DMS153 (cell line): Measurements from ENCODE around the gene SH2D1B.
"Not testable (repeated sequence)": the region's sequence is repeated elsewhere in the genome, so short reads cannot be mapped to it uniquely, and the experiment has no call there.

Source experiments
- DNase-seq: peaks from one replicate; lab custom pipeline; 2025; lab: John Stamatoyannopoulos, UW

The SH2D1B gene, protein sequence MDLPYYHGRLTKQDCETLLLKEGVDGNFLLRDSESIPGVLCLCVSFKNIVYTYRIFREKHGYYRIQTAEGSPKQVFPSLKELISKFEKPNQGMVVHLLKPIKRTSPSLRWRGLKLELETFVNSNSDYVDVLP

DNA sequence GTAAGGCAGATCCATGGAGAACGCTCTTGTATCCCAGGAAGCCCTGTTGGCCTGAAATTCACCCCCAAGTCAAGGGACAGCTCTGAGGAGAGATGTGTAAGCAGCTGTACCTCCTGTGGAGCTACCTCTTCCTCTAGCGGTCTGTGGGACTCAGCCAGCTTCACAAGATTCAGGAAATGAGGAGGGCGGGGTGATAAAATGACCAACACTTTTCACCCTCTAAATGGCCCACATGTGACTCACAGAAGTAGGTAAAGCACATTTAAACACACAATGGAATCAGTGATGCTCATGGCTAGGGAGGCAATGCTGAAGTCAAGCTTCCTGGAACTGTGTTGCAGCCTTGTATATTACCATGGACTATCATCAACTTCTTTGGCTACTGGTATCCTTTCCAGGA lies at the start of gene SH2D1B:
Gene SH2D1B (minus strand): TSS at position 135 of the 400 bp plus-strand sequence. CDS start 120 bp downstream, at position 15.
- no peak for DNase-seq

DNA sequence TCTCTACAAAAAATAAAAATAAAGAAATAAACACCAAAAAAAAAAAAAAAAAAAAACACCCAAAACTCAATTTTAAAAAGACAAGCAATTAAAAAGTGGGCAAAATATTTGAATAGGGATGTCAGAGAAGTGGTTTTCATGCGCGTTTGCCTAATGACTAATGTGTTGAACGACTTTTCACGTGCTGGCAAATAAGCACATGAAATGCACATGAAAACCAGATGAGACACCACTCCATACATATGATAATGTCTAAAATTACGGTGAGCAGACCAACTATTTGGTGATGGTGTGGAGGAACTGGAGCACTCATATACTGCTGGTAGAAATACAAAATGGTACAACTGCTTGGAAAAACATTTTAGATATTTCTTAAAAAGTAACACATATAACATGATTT lies 46.3 kb upstream of the SH2D1B start:
- peak; percentile 13 for DNase-seq

DNA sequence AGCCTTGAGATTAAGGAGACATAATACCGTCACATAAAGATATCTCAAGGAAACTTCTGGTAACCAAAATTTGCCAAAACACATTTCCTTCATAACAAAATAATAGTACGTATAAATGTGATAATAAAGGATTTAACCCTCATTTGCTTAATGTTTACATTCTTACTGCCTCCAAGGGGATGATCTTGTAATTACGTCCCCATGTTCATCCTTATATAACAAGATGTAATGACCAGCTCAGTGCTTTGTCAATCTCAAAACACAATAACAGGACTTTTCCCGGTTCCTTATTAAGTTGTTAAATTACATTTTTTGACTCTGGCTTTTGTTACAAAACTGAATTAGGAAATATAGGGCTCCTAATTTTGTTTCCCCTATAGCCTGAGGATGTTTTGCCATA lies 44.4 kb upstream of the SH2D1B start:
- no peak for DNase-seq

DNA sequence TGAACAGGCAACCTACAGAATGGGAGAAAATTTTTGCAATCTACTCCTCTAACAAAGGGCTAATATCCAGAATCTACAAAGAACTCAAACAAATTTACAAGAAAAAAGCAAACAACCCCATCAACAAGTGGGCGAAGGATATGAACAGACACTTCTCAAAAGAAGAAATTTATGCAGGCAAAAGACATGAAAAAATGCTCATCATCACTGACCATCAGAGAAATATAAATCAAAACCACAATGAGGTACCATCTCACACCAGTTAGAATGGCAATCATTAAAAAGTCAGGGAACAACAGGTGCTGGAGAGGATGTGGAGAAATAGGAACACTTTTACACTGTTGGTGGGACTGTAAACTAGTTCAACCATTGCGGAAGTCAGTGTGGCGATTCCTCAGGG lies 42.4 kb upstream of the SH2D1B start:
- DNase-seq, result not testable (repeated sequence)

DNA sequence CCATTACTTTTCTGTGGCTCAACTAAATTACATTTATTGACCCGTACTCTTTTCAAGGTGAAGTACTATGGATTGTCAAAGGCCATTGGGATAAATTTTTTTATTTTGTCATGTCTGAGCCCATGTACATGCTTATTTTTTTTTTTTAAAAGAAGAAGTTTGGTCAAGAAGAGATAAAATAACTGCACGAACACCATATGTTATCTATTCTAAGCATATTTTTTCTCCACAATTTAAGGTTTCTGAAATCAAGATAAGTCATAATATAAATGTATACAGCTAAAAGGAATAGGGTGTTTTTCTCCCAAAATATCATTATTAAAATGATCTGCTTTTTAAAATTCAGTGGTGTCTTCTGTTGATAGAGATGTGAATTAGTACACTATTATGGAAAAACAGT lies 35.0 kb upstream of the SH2D1B start:
- no peak for DNase-seq

DNA sequence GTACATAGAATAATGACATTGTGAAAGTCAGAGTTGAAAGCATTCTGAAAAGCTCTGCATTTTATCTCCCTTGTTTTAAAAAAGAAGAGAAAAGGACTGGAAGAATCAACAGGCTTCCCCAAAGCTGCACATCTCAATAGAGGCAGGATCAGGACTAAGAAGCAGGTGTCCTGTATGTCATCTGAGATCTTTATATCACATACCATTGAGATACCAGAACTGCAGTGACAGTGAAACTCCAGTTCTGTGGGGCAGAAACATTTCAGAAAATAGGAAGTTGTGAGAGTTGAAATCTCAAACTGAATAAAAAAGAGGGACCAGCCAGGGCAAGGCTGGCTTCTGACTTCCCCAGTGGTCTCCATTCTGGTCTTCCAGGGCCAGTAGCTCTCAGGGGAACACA lies 33.0 kb upstream of the SH2D1B start:
- no peak for DNase-seq

DNA sequence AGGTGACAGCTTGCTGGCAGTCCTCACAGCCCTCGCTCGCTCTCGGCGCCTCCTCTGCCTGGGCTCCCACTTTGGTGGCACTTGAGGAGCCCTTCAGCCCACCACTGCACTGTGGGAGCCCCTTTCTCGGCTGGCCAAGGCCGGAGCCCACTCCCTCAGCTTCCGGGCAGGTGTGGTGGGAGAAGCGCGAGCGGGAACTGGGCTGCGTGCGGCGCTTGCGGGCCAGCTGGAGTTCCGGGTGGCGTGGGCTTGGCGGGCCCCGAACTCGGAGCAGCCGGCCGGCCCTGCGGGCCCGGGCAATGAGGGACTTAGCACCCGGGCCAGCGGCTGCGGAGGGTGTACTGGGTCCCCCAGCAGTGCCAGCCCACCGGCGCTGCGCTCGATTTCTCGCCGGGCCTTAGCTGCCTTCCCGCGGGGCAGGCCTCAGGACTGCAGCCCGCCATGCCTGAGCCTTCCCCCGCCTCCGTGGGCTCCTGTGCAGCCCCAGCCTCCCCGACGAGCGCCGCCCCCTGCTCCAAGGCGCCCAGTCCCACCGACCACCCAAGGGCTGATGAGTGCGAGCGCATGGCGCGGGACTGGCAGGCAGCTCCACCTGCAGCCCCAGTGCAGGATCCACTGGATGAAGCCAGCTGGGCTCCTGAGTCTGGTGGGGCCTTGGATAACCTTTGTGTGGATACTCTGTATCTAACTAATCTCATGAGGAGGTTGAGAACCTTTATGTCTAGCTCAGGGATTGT lies 21.2 kb upstream of the SH2D1B start:
- DNase-seq, result not testable (repeated sequence)

DNA sequence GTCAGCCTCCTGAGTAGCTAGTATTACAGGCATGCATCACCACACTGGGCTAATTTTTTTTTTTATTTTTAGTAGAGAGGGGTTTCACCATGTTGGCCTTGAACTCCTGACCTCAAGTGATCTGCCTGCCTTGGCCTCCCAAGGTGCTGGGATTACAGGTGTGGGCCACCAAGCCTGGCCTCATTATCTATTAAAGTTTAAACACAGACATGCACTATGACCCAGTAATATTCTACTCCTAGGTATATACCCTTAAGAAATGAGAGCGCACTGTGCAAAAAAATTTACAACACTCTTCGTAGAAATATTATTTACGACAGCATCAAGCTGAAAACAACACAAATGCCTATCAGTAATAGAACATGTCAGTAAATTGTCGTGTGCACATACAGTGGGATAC lies 18.6 kb upstream of the SH2D1B start:
- no peak for DNase-seq

DNA sequence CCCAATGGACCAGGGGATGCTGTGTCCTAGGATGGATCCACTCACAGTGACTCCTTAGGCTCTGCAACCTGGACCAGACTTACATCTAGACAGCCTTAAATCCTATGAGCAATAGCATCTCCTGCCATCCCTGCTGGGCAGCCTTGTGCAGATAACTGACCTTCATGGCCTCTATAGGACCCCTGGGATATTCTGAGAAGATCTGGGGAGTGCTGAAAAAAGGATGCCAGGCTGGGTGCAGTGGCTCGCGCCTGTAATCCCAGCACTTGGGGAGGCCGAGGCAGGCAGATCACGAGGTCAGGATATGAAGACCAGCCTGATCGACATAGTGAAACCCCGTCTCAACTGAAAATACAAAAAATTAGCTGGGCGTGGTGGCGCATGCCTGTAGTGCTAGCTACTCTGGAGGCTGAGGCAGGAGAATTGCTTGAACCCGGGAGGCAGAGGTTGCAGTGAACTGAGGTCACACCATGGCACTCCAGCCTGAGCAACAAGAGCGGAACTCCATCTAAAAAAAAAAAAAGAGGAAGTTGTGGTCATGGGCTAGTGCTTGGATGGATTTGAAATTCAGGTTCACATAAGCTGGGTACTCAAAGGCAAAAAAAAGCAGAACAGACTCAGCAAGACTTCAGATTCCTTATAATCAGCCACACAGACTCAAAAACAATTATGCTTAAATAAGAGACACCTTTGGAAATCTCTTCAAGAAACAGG lies 10.9 kb upstream of the SH2D1B start:
- DNase-seq, result no peak

DNA sequence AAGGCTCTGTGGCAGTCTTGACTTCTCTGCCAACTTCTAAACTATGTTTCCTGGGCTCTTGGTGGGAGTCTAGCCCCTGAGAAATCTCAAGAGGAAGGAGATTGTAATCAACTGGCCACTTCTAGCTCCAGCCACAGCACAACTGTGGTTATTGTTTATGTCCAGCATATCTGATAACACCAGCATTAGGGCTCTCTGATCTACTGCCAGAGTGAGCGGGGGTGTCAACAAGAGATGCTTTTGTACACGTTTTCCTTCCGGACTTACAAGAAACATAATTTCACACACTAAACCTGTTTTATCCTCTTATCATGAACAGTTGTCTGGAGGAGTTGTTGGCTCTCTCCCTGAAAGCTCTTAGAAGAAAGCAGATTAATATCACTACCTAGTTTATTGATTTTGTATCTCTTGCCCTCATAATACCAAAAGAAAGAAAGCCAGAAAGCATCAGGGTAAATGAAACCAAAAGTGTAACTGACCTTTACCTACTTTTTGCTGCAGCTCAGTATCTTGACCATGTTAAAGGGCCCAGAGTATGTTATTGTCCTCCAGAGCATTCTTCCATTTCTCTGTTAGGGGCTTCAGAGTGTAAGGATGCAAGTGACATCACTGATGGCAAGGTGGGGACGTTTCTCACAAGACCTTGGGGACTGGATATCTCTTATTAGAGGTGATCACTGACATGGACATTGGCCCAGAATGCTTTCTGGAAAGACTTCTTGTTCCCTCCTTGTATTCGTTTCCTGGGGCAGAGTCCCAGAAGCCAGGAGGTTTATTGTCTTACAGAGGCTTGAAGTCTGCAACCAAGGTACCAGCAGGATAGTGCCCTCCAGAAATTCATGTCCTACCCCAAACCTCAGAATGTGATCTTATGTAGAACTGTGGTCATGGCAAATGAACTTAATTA lies 9.6 kb upstream of the SH2D1B start:
- no peak for DNase-seq

DNA sequence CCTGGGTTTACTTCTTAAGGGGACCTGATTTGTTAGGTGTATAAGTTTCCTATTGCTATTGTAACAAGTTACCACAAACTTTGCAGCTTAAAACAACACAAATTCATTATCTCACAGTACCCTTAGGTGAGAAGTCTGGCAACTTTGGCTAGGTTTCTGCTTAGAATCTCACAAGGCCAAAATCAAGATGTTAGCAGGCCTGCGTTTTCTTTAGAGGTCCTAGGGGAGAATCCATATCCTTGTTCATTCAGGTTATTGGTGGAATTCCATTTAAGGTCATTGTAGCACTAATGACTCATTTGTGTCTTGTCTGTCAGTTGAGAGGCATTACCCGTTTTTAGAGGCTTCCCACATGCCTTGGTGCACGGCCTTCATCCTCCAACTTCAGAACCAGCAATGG lies 8.2 kb upstream of the SH2D1B start:
- no peak for DNase-seq

DNA sequence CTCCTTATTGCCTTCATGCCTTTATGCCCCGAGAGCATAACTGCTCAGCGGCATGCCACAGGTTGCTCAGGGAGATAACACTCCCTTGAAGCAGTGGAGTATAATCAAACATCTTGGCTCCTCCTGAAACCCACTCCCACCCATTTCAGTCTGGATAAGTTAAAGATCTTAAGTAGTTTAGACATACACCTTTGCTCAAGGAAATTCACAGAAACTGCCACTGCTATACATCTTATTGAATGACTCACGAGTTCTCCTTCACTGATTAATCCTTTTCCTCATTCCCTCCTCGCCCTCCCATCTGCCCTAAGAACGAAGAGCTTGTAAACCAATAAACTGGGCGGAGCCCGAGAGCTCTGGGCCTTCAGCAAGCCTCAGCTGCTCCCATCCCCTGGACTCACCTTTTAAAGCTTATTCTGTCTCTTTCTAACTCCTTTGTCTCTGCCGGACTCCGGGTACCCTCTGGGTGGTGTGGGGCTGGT lies 7.6 kb upstream of the SH2D1B start:
- DNase-seq, result not testable (repeated sequence)

DNA sequence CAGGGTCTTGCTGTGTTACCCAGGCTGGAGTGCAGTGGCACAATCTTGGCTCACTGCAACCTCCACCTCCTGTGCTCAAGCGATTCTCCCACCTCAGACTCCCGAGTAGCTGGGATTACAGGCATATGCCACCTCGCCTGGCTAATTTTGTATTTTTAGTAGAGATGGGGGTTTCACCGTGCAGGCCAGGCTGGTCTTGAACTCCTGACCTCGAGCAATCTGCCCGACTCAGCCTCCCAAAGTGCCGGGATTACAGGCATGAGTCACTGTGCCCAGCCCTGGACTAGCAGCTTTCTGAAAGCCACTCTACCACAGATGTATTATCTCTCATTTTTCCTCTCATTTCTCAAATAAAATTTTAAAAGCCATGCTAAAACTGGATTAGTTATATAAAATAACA lies 6.6 kb upstream of the SH2D1B start:
- not testable (repeated sequence) for DNase-seq

DNA sequence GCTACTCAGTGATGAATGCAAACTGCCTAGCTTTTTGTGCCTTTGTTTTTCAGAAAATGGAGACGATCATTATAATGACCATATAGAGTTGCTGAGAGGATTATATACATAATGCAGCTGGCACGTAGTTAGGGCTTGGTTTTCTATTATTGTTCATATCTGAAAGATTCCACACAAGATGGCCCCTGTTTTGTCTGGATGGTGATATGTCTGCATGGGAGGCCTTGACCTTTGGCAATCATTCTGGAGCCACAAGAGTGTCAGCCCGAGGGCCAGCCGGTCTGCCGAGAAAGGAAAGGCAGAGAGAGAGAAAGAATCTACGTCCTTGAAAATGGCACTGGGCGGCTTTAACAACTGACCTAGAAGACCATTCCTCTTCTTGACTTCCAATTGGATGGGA lies 5.7 kb upstream of the SH2D1B start:
- DNase-seq, result no peak

DNA sequence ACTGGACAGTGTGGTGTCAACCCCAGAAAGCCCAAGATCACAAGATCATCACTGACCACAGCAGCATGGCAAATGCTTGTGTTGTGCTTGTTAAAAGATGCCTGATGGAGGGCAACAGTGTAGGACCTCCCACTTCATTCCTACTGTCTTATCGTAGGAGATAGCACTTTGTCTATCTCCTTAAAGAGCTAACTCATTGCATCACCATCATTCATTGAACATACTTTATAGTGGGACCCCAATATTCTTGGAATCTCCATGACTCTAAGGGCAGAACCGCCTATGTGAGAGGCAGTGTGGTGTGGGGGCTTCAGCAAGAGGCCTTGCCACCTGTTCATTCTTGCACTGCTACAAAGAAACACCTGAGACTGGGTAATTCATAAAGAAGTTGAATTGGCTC lies 5.0 kb upstream of the SH2D1B start:
- no peak for DNase-seq

DNA sequence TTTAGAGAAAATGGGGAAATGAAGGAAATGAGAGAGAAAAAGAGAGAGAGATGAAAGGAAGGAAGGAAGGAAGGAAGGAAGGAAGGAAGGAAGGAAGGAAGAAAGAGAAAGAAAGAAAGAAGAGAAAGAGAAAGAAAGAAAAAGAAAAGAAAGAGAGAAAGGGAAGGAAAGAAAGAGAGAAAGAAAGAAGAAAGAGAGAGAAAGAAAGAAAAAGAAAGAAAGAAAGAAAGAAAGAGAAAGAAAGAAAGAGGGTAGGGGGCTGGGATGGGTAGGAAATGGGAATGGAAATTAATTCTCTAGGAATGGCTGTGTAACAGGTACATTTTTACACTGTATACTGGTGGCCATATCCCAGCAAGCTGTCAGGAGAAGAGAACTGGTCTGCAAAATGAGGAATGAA lies 4.3 kb upstream of the SH2D1B start:
- DNase-seq, result no peak

DNA sequence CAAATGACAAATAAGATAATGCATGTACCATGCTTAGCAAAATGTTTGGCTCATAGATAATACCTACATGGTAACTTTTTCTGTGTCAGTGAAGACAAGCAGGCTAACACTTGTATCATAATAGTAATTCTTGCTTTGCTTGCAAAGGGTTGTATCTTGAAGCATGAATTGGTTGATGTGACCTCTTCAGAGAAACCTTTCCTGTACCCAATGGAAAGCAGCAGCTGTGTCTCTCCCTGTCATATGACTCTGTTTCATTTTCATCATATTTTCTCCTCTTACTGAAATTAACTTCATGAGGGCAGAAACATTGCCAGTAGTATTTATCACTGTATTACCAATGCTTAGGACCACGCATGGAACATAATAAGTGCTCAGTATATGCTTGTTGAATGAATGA lies 4.4 kb downstream of the SH2D1B start:
- DNase-seq, result no peak

DNA sequence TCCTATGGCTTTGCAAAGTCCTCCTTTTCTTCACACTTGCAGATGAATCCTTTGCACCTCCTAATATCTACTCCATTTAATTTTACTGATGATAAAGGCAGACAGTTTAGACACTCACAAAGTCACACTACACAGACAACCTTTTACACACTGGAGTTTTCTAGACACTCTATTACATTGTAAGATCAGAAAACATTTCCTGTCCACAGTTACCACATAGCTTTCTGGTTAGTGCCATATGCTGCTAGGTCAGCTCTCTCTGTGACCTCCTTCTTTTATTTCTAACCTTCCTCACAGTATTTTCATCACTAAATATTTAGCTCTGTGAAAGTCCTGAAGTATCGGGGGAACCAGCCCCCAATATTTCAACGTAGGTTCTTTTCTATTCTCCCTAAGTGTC lies 5.1 kb downstream of the SH2D1B start:
- DNase-seq, result no peak

DNA sequence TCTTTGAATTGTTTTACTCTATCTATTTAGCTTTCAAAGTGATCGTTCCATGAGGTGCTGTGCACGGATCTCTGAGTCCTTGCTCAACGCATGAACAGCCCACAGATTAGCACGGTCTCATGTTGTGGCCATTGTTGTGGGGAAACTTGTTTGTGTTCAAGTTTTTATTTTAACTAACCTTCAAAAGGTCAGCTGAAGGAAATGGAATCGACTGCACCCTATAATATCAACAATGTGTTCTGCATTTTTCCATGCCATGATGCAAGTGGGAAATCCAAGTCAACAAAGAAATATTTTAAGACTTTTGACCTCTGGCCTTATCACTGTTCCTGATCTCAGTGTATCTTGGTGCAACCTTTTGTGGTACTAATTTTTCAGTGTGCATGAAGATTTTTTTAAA lies 6.1 kb downstream of the SH2D1B start:
- no peak for DNase-seq

DNA sequence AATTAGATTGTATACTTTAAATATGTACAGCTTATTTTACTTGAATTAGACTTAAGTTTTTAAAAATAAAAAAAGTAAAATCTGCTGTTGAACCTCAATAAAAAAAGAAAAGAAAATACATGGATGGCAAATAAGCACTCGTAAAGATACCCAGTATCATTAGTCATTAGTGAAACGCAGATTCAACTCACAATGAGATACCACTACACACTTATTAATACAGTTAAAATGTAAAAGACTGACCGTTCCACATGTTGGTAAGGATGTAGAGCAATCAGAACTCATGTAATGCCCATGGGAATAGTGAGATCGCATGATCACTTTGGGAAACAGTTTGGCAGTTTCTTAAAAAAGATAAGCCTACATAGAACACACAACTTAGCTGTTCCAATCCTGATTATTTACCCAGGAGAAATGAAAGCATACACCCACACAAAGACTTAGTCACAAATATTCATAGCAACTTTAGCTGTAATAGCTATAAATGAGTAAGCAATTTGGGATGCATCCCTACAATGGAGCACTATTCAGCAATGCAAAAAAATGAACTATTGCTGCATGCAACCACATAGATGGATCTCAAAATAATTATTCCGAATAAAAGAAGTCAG lies 7.3 kb downstream of the SH2D1B start:
- no peak for DNase-seq

DNA sequence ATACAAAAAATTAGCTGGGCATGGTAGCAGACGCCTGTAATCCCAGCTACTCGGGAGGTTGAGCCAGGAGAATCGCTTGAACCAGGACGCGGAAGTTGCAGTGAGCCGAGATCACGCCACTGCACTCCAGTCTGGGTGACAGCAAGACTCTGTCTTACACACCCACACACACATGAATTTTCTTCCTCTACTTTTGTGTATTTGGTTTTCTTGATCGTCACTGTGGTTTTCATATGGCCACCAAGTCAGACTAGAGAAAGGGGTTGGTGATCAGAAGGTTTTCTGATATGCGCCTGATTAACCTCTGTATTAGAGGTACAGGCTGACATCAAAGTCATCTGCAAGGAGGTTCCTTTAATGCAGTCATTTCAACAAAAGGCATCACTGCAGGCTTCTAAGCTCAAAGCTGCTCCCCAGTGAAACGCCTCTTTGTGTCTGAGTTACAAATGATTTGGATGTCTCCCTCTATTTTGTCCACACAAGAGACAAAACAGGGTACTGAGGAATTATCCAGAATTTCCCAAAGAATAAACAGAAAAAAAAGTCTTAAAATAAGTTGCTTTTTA lies 11.1 kb downstream of the SH2D1B start:
- DNase-seq, result no peak
